ENCODE data around the gene RASA3. TPM values are rescaled to one million over a fixed set of nuclear protein-coding genes. Genes with fewer than 3 reads are reported as not detected.

The RASA3 gene
- total RNA-seq, 1 experiment from 2014 or later, result 10.0 TPM

DNA sequence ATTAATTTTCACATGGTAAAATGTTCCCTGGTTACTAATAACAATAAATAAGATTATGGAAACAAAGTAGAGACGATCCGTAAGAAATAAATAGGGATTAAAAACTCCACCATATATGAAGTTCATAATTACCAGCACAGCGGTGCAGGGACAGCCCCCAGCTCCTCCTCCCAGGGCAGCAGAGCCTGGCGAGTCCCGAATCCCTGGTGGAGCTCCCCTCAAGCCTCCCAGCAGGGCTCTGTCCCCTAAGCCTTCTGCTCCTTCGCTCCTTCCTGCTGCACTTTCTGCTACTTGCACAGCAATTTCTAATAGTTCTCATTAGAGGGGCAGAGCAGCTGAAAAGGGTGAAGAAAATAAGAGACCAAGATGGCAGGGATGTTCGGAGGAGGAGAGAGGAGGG, 43.6 kb downstream of the RASA3 start:
- intact Hi-C loops (cut with micrococcal nuclease; ENCODE audit: unreplicated experiment), result no loop called here
- Histone ChIP-seq H3K9me2 (ENCODE audit: insufficient read depth) (no peaks in the 10 kb centered on the region), H2AFZ (no peak overlapping the region), H3K9me3 (ENCODE audit: insufficient read depth, low read depth) (peaks cover 18% of the 10 kb centered on the region; the same call in 1 of the 2 replicates), H3K36me3 (ENCODE audit: low read depth) (no peaks in the 10 kb centered on the region), H3K4me1 (replicated peaks; ENCODE audit: insufficient read depth) (no peaks in the 10 kb centered on the region), H3F3A (ENCODE audit: insufficient read depth, low read depth) (no peaks in the 10 kb centered on the region), H4K20me1 (ENCODE audit: insufficient read depth) (no peaks in the 10 kb centered on the region), H3K27ac (no peak overlapping the region), H3K79me2 (ENCODE audit: low read depth) (no peaks in the 10 kb centered on the region), H3K27me3 (ENCODE audit: insufficient read depth, low read depth) (no peaks in the 10 kb centered on the region), H3K4me3 (no peak overlapping the region), H3K4me2 (no peak overlapping the region)
- POLR2A ChIA-PET (ENCODE audit: unreplicated experiment), result interaction anchor here (0.9 kb wide), 1 partner anchor 10 kb away, joined by 6 read pairs; no protein-coding TSS in a partner anchor
- CTCF ChIA-PET, result no interaction called here
- no peak for TF ChIP-seq EZH2 (IDR thresholded peaks at IDR 0.05; ENCODE audit: low read depth)
- TF ChIP-seq, protein P1, sequence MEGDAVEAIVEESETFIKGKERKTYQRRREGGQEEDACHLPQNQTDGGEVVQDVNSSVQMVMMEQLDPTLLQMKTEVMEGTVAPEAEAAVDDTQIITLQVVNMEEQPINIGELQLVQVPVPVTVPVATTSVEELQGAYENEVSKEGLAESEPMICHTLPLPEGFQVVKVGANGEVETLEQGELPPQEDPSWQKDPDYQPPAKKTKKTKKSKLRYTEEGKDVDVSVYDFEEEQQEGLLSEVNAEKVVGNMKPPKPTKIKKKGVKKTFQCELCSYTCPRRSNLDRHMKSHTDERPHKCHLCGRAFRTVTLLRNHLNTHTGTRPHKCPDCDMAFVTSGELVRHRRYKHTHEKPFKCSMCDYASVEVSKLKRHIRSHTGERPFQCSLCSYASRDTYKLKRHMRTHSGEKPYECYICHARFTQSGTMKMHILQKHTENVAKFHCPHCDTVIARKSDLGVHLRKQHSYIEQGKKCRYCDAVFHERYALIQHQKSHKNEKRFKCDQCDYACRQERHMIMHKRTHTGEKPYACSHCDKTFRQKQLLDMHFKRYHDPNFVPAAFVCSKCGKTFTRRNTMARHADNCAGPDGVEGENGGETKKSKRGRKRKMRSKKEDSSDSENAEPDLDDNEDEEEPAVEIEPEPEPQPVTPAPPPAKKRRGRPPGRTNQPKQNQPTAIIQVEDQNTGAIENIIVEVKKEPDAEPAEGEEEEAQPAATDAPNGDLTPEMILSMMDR (conservative IDR thresholded peaks at IDR 0.05), result no peak
- no peak for DNase-seq
- BruUV-seq (replicated peaks), result no TSS peak

DNA sequence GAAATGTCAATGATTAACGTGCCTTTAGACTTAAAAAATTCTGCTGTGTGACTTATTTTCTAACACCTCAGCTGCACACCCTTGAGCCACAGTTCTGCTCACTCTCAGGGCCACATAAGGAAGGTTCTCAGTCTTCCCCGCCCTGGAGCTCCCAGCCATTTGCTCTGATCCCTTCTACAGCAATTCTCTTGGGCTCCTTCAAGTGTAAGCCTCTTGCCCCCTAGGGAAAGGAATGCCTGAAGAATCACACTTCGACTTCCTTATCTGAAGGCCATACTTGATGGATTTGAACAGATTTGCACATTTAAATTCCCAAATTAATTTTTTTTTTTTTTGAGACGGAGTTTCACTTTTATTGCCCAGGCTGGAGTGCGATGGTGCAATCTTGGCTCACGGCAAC, 44.2 kb downstream of the RASA3 start:
- Histone ChIP-seq H3K27ac (no peak overlapping the region), H3K36me3 (ENCODE audit: low read depth) (no peaks in the 10 kb centered on the region), H2AFZ (no peak overlapping the region), H3K27me3 (ENCODE audit: insufficient read depth, low read depth) (no peaks in the 10 kb centered on the region), H4K20me1 (ENCODE audit: insufficient read depth) (no peaks in the 10 kb centered on the region), H3K4me2 (no peak overlapping the region), H3K9me3 (ENCODE audit: insufficient read depth, low read depth) (peaks cover 12% of the 10 kb centered on the region; the same call in 1 of the 2 replicates), H3K4me3 (no peak overlapping the region), H3K4me1 (replicated peaks; ENCODE audit: insufficient read depth) (no peaks in the 10 kb centered on the region), H3F3A (ENCODE audit: insufficient read depth, low read depth) (no peaks in the 10 kb centered on the region), H3K9me2 (ENCODE audit: insufficient read depth) (no peaks in the 10 kb centered on the region), H3K79me2 (ENCODE audit: low read depth) (no peaks in the 10 kb centered on the region)
- BruUV-seq (replicated peaks), result no TSS peak
- TF ChIP-seq, protein P1 (conservative IDR thresholded peaks at IDR 0.05), result no peak
- TF ChIP-seq EZH2 (IDR thresholded peaks at IDR 0.05; ENCODE audit: low read depth), result no peak
- ChIA-PET CTCF (no interaction called here), POLR2A (ENCODE audit: unreplicated experiment) (interaction anchor here (0.9 kb wide), 1 partner anchor 10 kb away, joined by 6 read pairs; no protein-coding TSS in a partner anchor)
- no peak for DNase-seq
- intact Hi-C loops (cut with micrococcal nuclease; ENCODE audit: unreplicated experiment), result no loop called here

- H3K4me1 ChIP-seq (replicated peaks; ENCODE audit: insufficient read depth), result no peaks in the 10 kb centered on the region
- intact Hi-C loops (cut with micrococcal nuclease; ENCODE audit: unreplicated experiment), result no loop called here
- H3K9me2 ChIP-seq (ENCODE audit: insufficient read depth), result no peaks in the 10 kb centered on the region
- H3K79me2 ChIP-seq (ENCODE audit: low read depth), result no peaks in the 10 kb centered on the region
- no peak overlapping the region for H3K4me2 ChIP-seq
- H3K4me3 ChIP-seq, result no peak overlapping the region
- H3F3A ChIP-seq (ENCODE audit: insufficient read depth, low read depth), result no peaks in the 10 kb centered on the region
- no TSS peak for BruUV-seq (replicated peaks)
- H2AFZ ChIP-seq, result no peak overlapping the region
- ChIA-PET POLR2A (ENCODE audit: unreplicated experiment) (no interaction called here), CTCF (no interaction called here)
- no peak for TF ChIP-seq EZH2 (IDR thresholded peaks at IDR 0.05; ENCODE audit: low read depth)
- TF ChIP-seq, protein P1 (conservative IDR thresholded peaks at IDR 0.05), result no peak
- no peak for DNase-seq
- no peak overlapping the region for H3K27ac ChIP-seq
- peaks cover 11% of the 10 kb centered on the region; the same call in 1 of the 2 replicates for H3K9me3 ChIP-seq (ENCODE audit: insufficient read depth, low read depth)
- no peaks in the 10 kb centered on the region for H4K20me1 ChIP-seq (ENCODE audit: insufficient read depth)
- no peaks in the 10 kb centered on the region for H3K36me3 ChIP-seq (ENCODE audit: low read depth)
- no peaks in the 10 kb centered on the region for H3K27me3 ChIP-seq (ENCODE audit: insufficient read depth, low read depth)
Observed at GRCh38 chr13:114087430-114087829, 45.0 kb downstream of the RASA3 start.
